Right kidney (tissue), 1 donor: ENCODE results near the gene GSTT2.
"Not testable (repeated sequence)": the region's sequence is repeated elsewhere in the genome, so short reads cannot be mapped to it uniquely, and the experiment has no call there.

ENCODE experiments used
- DNase-seq: peaks from one replicate; pipeline ENCODE4 v3.0.0-alpha.2; 2016

GSTT2 gene

GRCh38 chr22:23974345-23974744, 5.6 kb upstream of the GSTT2 start, which contains the start of gene DDT:
TSS of gene DDT (minus strand) at chr22:23974441. CDS start at chr22:23974414, 27 bp downstream.
- DNase-seq = not testable (repeated sequence)

- DNase-seq = not testable (repeated sequence)
These were observed 5.0 kb upstream of the GSTT2 start for GRCh38 chr22:23974836-23975352.

GRCh38 chr22:23977304-23977703, 2.6 kb upstream of the GSTT2 start:
- not testable (repeated sequence) for DNase-seq

GRCh38 chr22:23980567-23980966, 633 bp downstream of the GSTT2 start:
- not testable (repeated sequence) for DNase-seq

- DNase-seq = no peak
These were observed 4.5 kb downstream of the GSTT2 start for GRCh38 chr22:23984430-23984829.

GRCh38 chr22:23986089-23986488, 6.2 kb downstream of the GSTT2 start:
- DNase-seq = not testable (repeated sequence)

GRCh38 chr22:23986538-23987178, 6.7 kb downstream of the GSTT2 start:
- DNase-seq = not testable (repeated sequence)

- not testable (repeated sequence) for DNase-seq
These were observed 9.8 kb downstream of the GSTT2 start for GRCh38 chr22:23989583-23990244.

GRCh38 chr22:23993080-23993479, 13.1 kb downstream of the GSTT2 start:
- not testable (repeated sequence) for DNase-seq

- not testable (repeated sequence) for DNase-seq
These were observed 13.7 kb downstream of the GSTT2 start for GRCh38 chr22:23993581-23994177.

- no peak for DNase-seq
These were observed 17.2 kb downstream of the GSTT2 start for GRCh38 chr22:23997092-23997491.

- DNase-seq = not testable (repeated sequence)
These were observed 19.8 kb downstream of the GSTT2 start for GRCh38 chr22:23999779-24000178.

GRCh38 chr22:24001314-24001713, 21.4 kb downstream of the GSTT2 start:
- no peak for DNase-seq

- no peak for DNase-seq
These were observed 22.3 kb downstream of the GSTT2 start for GRCh38 chr22:24002272-24002671.

- DNase-seq = no peak
These were observed 22.9 kb downstream of the GSTT2 start for GRCh38 chr22:24002851-24003250.

GRCh38 chr22:24003887-24004286, 24.0 kb downstream of the GSTT2 start:
- no peak for DNase-seq

GRCh38 chr22:24005201-24005600, 25.3 kb downstream of the GSTT2 start, which contains the start of gene GSTT4:
TSS of gene GSTT4 (minus strand) at chr22:24005453. CDS start at chr22:24005356, 97 bp downstream.
- no peak for DNase-seq

- no peak for DNase-seq
These were observed 26.4 kb downstream of the GSTT2 start for GRCh38 chr22:24006207-24006913.

- DNase-seq = no peak
These were observed 26.9 kb downstream of the GSTT2 start for GRCh38 chr22:24006914-24007214.

- DNase-seq = no peak
These were observed 27.5 kb downstream of the GSTT2 start for GRCh38 chr22:24007253-24008021.

GRCh38 chr22:24008022-24008283, 28.0 kb downstream of the GSTT2 start:
- no peak for DNase-seq
